Cerebellar cortex (tissue), 1 donor: ENCODE data around the gene KNSTRN.

Experiments
- DNase-seq: peaks from one replicate; pipeline ENCODE4 v3.0.0-alpha.2; 2015; ENCODE audit warnings: low spot score

Gene KNSTRN

DNA sequence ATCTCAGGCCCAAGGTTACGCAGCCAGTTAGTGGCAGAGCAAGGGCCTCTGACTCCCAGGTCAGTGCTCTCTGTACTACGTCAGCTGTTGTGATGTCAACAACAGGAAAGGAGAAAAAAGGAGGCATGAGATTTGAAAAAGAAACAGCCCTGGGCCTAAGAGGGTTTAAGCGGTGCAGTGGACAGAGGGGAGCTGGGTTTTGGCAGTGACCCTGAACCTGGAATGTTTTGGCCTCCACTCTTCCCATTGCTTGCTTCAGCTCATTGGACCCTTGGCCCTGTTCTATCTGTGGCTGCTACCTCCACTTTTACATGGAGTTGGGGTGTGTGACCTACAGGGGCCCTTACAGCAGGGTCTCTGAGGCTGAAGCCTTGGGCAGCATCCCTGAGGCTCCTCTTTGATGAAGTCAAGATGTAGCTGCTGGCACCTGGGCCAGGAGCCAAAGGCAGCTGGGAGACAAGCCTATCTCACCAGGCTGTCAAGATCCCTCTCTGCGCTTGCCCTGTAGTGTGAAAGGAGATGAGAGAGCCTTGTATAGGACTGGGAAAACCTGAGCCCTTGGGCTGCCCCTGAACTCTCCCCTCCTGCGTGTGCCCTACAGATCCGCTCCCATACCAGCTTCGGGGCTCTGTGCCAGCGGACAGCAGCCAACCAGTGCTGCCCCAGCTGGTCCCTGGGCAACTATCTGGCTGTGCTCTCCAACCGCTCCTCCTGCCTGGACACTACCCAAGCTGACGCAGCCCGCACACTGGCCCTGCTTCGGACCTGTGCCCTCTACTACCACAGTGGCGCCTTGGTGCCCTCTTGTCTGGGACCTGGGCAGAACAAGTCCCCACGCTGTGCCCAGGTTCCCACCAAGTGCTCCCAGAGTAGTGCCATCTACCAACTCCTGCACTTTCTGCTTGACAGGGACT lies 15.8 kb upstream of the KNSTRN start:
- DNase-seq, result peak; percentile 90

DNA sequence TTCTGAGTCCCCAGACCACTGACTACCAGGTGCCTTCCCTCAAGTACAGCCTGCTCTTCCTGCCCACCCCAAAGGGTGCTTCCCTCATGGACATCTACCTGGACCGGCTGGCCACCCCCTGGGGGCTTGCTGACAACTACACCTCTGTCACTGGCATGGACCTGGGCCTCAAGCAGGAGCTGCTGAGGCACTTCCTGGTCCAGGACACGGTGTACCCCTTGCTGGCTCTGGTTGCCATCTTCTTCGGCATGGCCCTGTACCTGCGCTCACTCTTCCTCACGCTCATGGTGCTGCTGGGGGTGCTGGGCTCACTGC lies 15.2 kb upstream of the KNSTRN start:
- DNase-seq, result no peak

DNA sequence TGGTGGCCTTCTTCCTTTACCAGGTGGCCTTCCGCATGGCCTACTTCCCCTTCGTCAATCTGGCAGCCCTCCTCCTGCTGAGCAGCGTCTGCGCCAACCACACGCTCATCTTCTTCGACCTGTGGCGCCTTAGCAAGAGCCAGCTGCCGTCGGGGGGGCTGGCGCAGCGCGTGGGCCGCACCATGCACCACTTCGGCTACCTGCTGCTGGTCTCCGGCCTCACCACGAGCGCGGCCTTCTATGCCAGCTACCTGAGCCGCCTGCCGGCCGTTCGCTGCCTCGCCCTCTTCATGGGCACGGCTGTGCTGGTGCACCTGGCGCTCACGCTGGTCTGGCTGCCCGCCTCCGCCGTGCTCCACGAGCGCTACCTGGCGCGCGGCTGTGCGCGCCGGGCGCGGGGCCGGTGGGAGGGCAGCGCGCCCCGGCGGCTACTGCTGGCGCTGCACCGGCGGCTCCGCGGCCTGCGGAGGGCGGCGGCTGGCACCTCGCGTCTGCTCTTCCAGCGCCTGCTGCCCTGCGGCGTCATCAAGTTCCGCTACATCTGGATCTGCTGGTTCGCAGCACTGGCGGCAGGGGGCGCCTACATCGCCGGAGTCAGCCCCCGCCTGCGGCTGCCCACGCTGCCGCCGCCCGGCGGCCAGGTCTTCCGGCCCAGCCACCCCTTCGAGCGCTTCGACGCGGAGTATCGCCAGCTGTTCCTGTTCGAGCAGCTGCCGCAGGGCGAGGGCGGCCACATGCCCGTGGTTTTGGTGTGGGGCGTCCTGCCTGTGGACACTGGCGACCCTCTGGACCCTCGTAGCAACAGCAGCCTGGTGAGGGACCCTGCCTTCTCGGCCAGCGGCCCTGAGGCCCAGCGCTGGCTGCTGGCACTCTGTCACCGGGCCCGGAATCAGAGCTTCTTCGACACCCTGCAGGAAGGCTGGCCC lies 14.6 kb upstream of the KNSTRN start:
- DNase-seq, result peak; percentile 79

DNA sequence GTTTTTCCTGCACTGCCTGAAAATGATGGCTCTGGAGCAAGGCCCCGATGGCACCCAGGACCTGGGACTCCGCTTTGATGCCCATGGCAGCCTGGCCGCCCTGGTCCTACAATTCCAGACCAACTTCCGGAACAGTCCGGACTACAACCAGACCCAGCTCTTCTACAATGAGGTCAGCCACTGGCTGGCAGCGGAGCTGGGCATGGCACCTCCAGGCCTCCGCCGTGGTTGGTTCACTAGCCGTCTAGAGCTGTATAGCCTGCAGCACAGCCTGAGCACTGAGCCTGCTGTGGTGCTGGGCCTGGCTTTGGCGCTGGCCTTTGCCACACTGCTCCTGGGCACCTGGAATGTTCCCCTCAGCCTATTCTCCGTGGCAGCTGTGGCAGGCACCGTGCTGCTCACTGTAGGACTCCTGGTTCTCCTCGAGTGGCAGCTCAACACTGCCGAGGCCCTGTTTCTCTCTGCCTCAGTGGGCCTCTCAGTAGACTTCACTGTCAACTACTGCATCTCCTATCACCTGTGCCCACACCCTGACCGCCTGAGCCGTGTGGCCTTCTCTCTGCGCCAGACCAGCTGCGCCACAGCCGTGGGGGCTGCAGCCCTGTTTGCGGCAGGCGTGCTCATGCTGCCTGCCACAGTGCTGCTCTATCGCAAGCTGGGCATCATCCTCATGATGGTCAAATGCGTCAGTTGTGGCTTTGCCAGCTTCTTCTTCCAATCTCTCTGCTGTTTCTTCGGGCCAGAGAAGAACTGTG lies 13.6 kb upstream of the KNSTRN start:
- no peak for DNase-seq

DNA sequence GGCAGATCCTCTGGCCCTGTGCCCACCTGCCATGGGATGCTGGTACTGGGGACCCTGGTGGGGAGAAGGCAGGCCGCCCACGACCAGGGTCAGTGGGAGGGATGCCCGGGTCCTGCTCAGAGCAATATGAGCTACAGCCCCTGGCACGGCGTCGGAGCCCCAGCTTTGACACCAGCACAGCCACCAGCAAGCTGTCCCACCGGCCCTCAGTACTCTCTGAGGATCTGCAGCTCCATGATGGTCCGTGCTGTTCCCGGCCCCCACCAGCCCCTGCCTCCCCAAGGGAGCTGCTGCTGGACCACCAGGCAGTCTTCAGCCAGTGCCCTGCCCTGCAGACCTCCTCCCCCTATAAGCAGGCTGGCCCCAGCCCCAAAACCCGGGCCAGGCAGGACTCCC lies 13.0 kb upstream of the KNSTRN start:
- no peak for DNase-seq

DNA sequence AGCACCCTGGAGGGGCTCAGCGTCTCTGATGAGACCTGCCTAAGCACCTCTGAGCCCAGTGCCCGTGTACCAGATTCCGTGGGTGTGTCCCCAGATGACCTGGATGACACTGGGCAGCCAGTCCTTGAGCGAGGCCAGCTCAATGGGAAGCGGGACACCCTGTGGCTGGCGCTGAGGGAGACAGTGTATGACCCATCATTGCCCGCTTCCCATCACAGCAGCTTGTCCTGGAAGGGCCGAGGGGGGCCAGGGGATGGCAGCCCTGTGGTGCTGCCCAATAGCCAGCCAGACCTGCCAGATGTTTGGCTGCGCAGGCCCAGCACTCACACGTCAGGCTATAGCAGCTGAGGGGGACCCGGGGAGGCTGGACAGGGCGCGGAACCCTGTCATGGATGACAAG lies 12.6 kb upstream of the KNSTRN start:
- no peak for DNase-seq

DNA sequence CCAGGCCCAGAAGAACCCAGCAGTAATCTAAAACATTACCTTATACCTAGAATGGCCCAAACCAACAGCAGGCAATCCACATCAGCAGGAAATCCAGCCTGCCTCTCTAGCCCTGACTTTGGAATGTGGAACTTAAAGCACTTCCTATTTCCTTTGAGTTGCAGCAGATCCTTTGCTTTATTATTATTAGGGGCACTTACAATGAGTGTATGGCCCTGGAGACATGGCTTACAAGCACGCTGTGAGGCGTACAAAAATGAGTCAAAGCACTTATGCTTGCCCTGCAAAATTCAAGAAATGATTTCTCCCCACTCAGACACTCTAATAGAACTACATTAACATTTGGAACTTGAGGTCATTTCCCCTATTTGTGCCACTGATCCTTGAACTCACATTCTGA lies 9.5 kb upstream of the KNSTRN start:
- DNase-seq, result no peak

DNA sequence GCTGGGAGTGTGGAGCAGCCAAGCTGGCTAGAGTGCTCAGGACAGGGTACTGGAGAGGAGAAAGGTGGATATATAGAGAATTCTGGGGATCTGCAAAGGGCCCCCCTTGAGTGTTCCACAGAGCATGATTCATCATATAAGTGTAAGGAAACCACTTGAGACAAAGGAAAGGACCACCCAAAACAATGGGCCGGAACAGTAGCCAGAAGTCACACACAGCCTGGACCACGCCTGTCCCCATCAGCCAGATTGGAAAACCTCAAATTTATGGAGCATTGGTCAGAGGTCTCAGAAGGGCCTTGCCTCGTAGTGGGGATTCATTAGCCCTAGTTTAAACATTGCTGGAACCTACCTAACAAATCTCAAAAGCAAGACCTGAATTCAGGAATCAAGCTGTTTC lies 4.9 kb upstream of the KNSTRN start:
- no peak for DNase-seq

DNA sequence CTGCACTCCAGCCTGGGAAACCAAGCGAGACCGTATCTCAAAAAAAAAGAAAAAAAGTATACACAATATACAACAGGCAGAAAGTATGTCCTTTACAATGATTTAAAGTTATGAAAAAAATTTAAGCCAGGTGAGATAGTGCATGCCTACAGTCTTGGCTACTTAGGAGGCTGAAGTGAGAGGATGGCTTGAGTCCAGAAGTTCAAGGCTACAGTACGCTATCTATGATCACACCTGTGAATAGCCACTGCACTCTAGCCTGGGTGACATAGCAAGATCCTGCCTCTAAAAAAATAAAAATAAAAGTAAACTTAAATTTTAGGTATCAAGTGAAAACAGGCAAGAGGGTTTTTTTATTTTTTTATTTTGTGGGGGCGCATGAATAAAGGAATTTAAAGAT lies 3.1 kb upstream of the KNSTRN start:
- DNase-seq, result no peak

DNA sequence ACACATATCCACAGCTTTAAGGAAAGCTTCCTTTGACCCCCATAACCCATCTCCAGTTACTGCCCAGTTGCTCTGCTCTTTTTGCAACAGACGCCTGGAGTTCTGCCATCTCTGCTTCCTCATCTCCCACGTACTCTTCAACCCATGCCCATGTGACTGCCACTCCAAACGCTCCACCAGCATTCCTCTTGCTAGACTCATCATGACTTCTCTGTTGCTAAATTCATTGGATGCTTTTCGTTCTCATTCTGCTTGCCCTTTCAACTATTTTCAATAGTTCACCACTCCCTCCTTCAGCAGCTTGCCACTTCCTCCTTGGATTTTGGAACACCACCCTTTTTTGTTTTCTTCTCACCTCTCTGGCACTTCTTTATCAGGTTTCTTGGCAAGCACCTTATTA lies 2.7 kb upstream of the KNSTRN start:
- no peak for DNase-seq

DNA sequence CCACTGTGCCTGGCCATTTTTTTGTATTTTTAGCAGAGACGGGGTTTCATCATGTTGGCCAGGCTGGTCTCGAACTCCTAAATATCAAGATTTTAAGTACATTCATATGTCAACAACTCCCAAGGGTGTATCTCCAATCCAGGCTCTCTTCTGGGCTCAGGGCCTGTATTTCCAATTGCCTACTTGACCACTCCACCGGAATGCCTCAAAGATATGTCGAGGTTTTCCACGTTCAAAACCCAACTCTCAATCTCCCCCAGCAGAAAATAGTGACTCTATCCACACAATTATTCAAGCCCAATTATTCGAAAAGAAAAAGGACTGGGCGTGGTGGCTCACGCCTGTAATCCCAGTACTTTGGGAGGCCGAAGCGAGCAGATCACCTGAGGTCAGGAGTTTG lies 1.9 kb upstream of the KNSTRN start:
- no peak for DNase-seq

DNA sequence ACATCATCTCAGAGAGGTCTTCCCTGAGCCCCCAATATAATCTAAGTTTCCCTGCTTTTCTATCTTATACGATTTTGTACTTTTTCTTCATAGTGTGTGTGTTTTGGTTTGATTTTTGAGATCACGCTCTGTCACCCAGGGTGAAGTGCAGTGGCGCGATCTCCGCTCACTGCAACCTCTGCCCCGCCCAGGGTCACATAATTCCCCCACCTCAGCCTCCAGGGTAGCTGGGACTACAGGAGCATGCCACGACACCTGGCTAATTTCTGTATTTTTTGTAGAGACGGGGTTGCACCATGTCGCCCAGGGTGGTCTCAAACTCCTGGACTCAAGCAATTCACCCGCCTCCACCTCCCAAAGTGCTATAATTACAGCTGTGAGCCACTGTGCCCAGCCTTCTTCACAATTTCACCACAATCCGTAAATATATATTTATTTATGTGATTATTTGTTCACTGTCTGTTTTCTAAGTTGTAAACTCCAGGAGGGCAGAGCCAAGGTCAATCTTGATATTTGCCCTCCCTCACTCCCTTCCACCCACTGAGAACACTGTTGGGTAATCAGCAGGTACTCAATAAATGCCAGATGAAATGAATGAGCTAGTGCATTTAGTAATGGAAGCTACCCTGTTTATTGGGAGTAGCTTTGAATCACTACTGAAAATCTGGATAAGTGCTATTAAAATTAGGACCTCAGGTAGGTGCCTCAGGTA lies 547 bp upstream of the KNSTRN start:
- DNase-seq, result no peak

DNA sequence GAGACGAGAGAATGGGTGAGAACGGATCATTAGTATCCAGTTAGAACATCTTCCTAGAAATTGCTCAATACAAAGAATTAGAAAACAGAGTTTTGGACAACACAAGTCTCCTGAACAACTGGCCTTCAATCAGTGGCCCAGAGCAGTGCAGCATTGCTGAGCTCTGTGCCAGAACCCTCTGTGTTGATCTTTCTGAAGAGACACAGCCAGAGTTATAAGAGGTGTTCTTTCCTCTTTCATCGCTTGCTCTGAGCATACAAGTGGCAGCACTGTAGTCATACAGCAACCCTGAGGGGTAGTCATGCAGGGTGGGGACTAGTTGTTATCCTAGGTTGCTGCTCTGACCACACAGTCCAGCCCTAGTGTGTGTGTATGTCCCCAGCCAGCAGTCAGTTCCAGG lies 4.0 kb downstream of the KNSTRN start:
- no peak for DNase-seq

DNA sequence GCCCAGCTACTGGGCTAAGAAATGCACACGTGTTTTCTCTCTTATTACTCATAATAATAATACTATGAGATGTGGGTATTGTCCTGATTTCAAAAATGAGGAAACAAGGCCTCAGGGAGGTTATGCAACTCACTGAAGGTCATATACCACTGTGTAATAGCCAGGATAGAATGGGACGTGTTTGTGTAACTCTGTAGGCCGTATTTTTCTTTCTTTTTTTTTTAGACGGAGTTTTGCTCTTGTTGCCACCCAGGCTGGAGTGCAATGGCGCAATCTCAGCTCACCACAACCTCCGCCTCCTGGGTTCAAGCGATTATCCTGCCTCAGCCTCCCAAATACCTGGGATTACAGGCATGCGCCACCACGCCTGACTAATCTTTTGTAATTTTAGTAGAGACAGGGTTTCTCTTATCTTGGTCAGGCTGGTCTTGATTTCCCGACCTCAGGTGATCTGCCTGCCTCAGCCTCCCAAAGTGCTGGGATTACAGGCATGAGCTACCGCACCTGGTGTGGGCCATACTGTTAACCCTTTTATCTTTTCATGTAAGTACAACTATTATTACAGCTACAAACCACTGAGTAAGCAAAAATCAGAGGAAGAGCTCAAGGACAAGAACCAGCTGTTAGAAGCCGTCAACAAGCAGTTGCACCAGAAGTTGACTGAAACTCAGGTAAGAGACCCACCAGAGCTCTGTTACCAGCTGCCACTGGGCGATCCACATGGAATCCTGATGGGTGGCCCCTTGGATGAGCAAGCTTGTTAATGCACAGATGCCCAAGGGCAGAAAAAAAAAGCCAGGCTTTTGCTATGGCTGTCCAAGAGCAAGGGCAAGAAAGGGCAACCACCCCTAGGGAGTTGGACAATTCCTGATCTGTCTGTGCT lies 6.7 kb downstream of the KNSTRN start:
- DNase-seq, result no peak

DNA sequence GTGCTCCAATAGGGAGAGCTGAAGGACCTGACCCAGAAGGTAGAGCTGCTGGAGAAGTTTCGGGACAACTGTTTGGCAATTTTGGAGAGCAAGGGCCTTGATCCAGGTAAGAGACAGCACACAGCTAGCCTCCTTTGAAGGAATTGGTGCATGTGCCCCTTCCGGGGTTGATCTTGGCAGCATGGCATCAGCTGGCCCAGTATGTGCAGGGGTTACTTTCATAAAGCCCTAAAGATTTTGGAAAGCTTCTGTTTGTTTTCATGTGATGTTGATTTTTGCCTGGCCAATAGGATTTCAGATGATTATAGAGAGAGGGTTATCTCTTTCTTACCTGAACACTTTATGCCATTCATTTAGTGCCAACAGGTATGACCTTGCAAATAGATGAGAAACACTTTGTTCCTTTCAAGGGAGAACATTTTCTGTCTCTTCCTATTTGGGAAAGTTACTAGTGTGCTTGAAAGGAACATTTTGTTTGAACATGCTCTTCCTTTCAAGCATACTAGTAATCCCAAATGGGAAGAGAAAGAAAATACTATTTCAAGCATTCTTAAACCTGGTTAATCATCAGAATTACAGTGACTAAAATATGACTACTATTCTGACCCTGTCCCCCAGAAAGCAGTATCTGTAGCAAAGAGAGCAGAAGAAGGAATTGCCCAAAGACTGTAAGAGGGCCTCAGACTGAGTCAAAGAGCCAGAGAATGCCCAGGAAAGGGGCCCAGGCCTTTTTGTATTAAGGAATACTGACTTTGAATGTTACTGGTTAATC lies 7.5 kb downstream of the KNSTRN start:
- DNase-seq, result no peak

DNA sequence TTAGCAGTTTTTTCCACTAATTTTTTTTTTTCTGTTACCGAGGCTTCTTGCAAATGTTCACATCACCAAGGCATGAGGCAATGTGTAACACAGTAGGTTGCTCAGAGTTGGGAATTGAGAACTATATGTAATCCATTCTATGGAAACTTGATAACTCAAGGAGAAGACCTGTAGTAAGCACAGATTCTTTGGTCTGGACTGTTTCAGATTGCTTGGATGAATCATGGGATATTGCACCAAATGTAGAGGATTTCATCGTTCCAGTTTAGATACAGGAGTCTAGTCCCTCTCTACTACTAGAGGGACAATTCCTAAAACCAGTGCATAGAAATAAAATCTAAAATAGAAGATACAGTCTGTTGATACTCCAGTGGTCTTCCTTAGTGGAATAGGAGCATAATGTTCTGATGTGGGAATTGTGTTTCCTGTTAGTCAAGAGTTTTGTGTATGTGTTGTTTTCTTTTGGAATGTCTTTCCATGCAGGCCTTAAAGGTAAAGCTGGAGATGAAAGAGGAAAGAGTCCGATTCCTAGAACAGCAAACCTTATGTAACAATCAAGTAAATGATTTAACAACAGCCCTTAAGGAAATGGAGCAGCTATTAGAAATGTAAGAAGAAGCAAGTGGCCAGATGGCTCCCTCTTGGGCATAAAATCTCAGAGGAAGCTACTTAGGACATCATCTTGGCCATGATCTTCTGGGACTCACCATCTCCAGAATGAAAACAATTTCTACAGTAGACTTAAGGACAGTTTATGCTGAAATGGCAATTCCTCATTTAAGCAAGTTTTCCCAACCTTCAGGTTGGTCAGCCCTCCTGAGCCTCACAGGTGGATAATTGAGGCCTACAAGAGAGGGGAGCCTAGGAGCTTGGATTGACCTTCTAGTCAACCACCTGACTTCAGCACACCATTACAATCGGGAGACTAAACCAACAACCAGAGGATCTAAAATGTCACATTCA lies 10.7 kb downstream of the KNSTRN start:
- no peak for DNase-seq

DNA sequence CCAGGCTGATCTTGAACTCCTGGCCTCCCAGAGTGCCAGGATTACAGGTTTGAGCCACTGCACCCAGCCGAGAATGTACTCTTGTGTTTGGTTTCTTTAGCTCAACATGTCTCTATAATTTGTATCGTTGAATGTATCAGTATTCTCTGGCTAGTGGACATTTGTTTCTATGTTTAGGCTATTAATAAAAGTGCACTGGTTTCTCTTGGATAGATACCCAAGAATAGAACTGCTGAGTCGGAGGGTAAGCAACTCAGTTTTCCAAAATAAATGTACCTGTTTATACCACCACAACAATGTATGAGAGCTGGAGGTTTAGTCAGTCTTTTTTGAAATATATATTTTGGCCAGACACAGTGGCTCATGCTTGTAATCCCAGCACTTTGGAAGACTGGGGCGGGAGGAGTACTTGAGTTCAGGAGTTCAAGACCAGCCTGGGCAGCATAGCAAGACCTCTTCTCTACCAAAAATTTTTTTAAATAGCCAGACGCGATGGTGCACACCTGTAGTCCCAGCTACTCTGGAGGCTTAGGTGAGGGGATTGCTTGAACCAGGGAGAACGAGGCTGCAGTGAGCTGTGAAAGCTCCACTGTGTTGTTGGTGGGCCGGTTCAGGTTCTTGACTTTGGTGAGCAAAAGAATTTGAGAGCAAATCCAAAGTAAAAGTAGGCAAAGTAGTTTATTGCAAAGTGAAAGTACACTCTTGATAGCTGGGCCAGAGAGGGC lies 15.3 kb downstream of the KNSTRN start:
- no peak for DNase-seq

DNA sequence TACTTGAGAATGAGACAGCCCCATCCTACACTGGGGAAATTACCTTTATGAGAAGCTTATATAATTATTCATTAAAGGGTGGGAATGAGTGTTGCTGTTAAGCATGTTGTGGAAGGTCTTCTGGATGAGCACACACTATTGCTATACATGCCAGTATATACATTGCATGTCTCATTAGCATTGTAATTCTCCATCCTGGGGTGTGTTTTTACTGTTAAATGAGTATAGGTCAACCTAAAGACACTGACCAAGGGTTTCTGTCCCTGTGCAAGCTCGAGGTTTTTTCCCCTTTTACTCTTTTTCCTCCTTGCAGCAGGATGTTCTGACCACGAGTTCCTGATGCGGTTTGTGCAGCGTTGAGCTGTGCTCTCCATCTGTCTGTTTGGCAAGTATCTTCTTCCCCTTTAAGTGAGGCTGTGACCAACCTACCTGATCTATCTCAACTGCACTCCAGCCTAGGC lies 15.9 kb downstream of the KNSTRN start:
- DNase-seq, result no peak
